NT2/D1 (cell line): Measurements from ENCODE around the gene TRIM37.
A peak's percentile ranks its signal among the peaks of the same experiment; 100 is the strongest.

Experiments
- DNase-seq: peaks from one replicate; pipeline ENCODE4 v3.0.0-alpha.2; 2011; ENCODE audit warnings: low read depth, low spot score
- H3K27me3 ChIP-seq: 2 replicates; pipeline ENCODE4 v1.6.0; 2011; ENCODE audit warnings: mild to moderate bottlenecking; ENCODE audit not compliant: insufficient read length, insufficient read depth
- H3K36me3 ChIP-seq: 2 replicates; pipeline ENCODE4 v1.6.1; 2011; ENCODE audit warnings: mild to moderate bottlenecking, low read length, mixed read lengths; ENCODE audit not compliant: insufficient read depth, insufficient read length
- H3K4me1 ChIP-seq: 2 replicates; pipeline ENCODE4 v1.5.1; 2011; ENCODE audit not compliant: insufficient read depth, insufficient read length
- H3K4me3 ChIP-seq: 2 replicates; pipeline ENCODE4 v1.5.1; 2011; ENCODE audit warnings: low read depth; ENCODE audit not compliant: insufficient read length
- H3K9ac ChIP-seq: 2 replicates; pipeline ENCODE4 v1.6.0; 2011; ENCODE audit warnings: low read depth; ENCODE audit not compliant: insufficient read length
- H3K9me3 ChIP-seq: 2 replicates; pipeline ENCODE4 v1.5.1; 2011; ENCODE audit warnings: mild to moderate bottlenecking, low read length; ENCODE audit not compliant: insufficient read depth
- SUZ12 ChIP-seq: IDR thresholded peaks from 2 replicates; pipeline ENCODE4 v1.6.1; 2011; ENCODE audit not compliant: insufficient read length, insufficient read depth; ENCODE audit errors: extremely low read depth
- YY1 ChIP-seq: IDR thresholded peaks from 2 replicates; pipeline ENCODE4 v1.6.1; 2011; ENCODE audit not compliant: insufficient read length, insufficient read depth
- ZNF274 ChIP-seq: IDR thresholded peaks from 2 replicates; pipeline ENCODE4 v1.6.1; 2011; ENCODE audit warnings: mild to moderate bottlenecking, low read depth, low read length

Gene TRIM37

GRCh38 chr17:59007995-59008394 lies 98.7 kb downstream of the TRIM37 start:
- H3K4me3 ChIP-seq, result no peak overlapping the region
- no peaks in the 10 kb centered on the region for H3K9me3 ChIP-seq
- H3K36me3 ChIP-seq, result peaks cover 27% of the 10 kb centered on the region
- H3K27me3 ChIP-seq, result no peaks in the 10 kb centered on the region
- no peak for TF ChIP-seq ZNF274
- TF ChIP-seq SUZ12, result no peak
- no peak for TF ChIP-seq YY1
- no peaks in the 10 kb centered on the region for H3K4me1 ChIP-seq
- H3K9ac ChIP-seq, result no peak overlapping the region
- no peak for DNase-seq

- Histone ChIP-seq H3K9ac (no peak overlapping the region), H3K27me3 (no peaks in the 10 kb centered on the region), H3K36me3 (peaks cover 9% of the 10 kb centered on the region), H3K4me3 (no peak overlapping the region), H3K4me1 (no peaks in the 10 kb centered on the region), H3K9me3 (no peaks in the 10 kb centered on the region)
- peak; percentile 33 for DNase-seq
- no peak for TF ChIP-seq YY1
- TF ChIP-seq ZNF274, result no peak
- TF ChIP-seq SUZ12, result no peak
These were observed 102.2 kb downstream of the TRIM37 start for GRCh38 chr17:59004338-59005111.

- H3K27me3 ChIP-seq, result no peaks in the 10 kb centered on the region
- no peak overlapping the region for H3K9ac ChIP-seq
- DNase-seq, result no peak
- no peaks in the 10 kb centered on the region for H3K9me3 ChIP-seq
- peaks cover 12% of the 10 kb centered on the region for H3K36me3 ChIP-seq
- TF ChIP-seq YY1 (no peak), SUZ12 (no peak), ZNF274 (no peak)
- no peaks in the 10 kb centered on the region for H3K4me1 ChIP-seq
- H3K4me3 ChIP-seq, result no peak overlapping the region
These were observed 102.8 kb downstream of the TRIM37 start for GRCh38 chr17:59003860-59004259.

GRCh38 chr17:59002848-59003247 lies 103.8 kb downstream of the TRIM37 start:
- no peaks in the 10 kb centered on the region for H3K27me3 ChIP-seq
- H3K9me3 ChIP-seq, result no peaks in the 10 kb centered on the region
- no peak overlapping the region for H3K4me3 ChIP-seq
- H3K4me1 ChIP-seq, result no peaks in the 10 kb centered on the region
- H3K9ac ChIP-seq, result no peak overlapping the region
- no peak for DNase-seq
- TF ChIP-seq ZNF274 (no peak), SUZ12 (no peak), YY1 (no peak)
- H3K36me3 ChIP-seq, result peaks cover 15% of the 10 kb centered on the region

- no peak for DNase-seq
- Histone ChIP-seq H3K4me3 (no peak overlapping the region), H3K36me3 (peaks cover 15% of the 10 kb centered on the region), H3K9me3 (no peaks in the 10 kb centered on the region), H3K4me1 (no peaks in the 10 kb centered on the region), H3K27me3 (no peaks in the 10 kb centered on the region), H3K9ac (no peak overlapping the region)
- TF ChIP-seq ZNF274, result no peak
- no peak for TF ChIP-seq YY1
- TF ChIP-seq SUZ12, result no peak
These were observed 104.6 kb downstream of the TRIM37 start for GRCh38 chr17:59002126-59002525.

GRCh38 chr17:59001158-59001814 lies 105.4 kb downstream of the TRIM37 start:
- H3K27me3 ChIP-seq, result no peaks in the 10 kb centered on the region
- no peak overlapping the region for H3K4me3 ChIP-seq
- H3K36me3 ChIP-seq, result peaks cover 15% of the 10 kb centered on the region
- H3K4me1 ChIP-seq, result no peaks in the 10 kb centered on the region
- no peak overlapping the region for H3K9ac ChIP-seq
- TF ChIP-seq ZNF274, result no peak
- TF ChIP-seq SUZ12, result no peak
- TF ChIP-seq YY1, result no peak
- DNase-seq, result no peak
- no peaks in the 10 kb centered on the region for H3K9me3 ChIP-seq

- Histone ChIP-seq H3K4me3 (no peak overlapping the region), H3K4me1 (no peaks in the 10 kb centered on the region), H3K36me3 (peaks cover 11% of the 10 kb centered on the region), H3K9me3 (no peaks in the 10 kb centered on the region), H3K27me3 (no peaks in the 10 kb centered on the region), H3K9ac (no peak overlapping the region)
- TF ChIP-seq SUZ12 (no peak), YY1 (no peak), ZNF274 (no peak)
- no peak for DNase-seq
These were observed 106.7 kb downstream of the TRIM37 start for GRCh38 chr17:59000022-59000421.
